Lung (tissue), 12 donors: ENCODE results near the gene FAM13B. TPM values are rescaled to one million over a fixed set of nuclear protein-coding genes. Genes with fewer than 3 reads are reported as not detected.

Experiments
- ATAC-seq: fragments of 200-7000 bp; cut with Tn5 transposase; one replicate; pipeline ENCODE4 v1.9.1; 2020; ENCODE audit warnings: moderate number of reproducible peaks; ENCODE audit not compliant: insufficient read depth, low FRiP score
- DNase-seq, 3 donors: peaks; one replicate each; pipeline ENCODE4 v3.0.0-alpha.2; 2013 to 2017
- H3K27ac ChIP-seq, 2 donors: one replicate each; pipeline ENCODE4 v1.5.1; 2013; ENCODE audit warnings: mild to moderate bottlenecking in 2 of 2, moderate library complexity in 2 of 2, control low read depth in 1 of 2, inconsistent platforms in 1 of 2, low read depth in 1 of 2, low read length in 1 of 2
- H3K27me3 ChIP-seq, 3 donors: one replicate each; pipeline ENCODE4 v1.5.1; 2013; ENCODE audit warnings: low read length in 2 of 3; ENCODE audit not compliant: control insufficient read depth in 3 of 3, insufficient read depth in 3 of 3
- H3K36me3 ChIP-seq, 4 donors: one replicate each; pipeline ENCODE4 v1.5.1; 2013; ENCODE audit warnings: low read length in 4 of 4, mild to moderate bottlenecking in 1 of 4, moderate library complexity in 1 of 4; ENCODE audit not compliant: control insufficient read depth in 4 of 4, insufficient read depth in 4 of 4
- H3K4me1 ChIP-seq, 5 donors: one replicate each; pipeline ENCODE4 v1.5.1; 2013; ENCODE audit warnings: low read length in 5 of 5, mild to moderate bottlenecking in 2 of 5, moderate library complexity in 1 of 5; ENCODE audit not compliant: control insufficient read depth in 5 of 5, insufficient read depth in 5 of 5
- H3K4me3 ChIP-seq: one replicate; pipeline ENCODE4 v1.5.1; 2013; ENCODE audit warnings: mild to moderate bottlenecking, control low read depth, moderate library complexity
- H3K9ac ChIP-seq, 2 donors: one replicate each; pipeline ENCODE4 v1.5.1; 2013; ENCODE audit warnings: low read length in 2 of 2, control low read depth in 1 of 2; ENCODE audit not compliant: insufficient read depth in 1 of 2
- H3K9me3 ChIP-seq, 4 donors: one replicate each; pipeline ENCODE4 v1.5.1; 2013; ENCODE audit warnings: low read length in 3 of 4, mild to moderate bottlenecking in 1 of 4, moderate library complexity in 1 of 4; ENCODE audit not compliant: control insufficient read depth in 4 of 4, insufficient read depth in 3 of 4
- WGBS, 2 donors: extraction: QIAGEN DNeasy Blood & Tissue Kit; methylation state at CpG; one replicate each; pipeline ENCODE4 v1.1.7; 2013; 5-methylcytosine and 5-hydroxymethylcytosine counted together
- polyA plus RNA-seq, 2 donors: library from polyadenylated mRNA; stranded (reverse); fragments of 200-250 nt; gene quantifications; one replicate each; pipeline ENCODE4 v1.2.1, GENCODE V29; 2013
- total RNA-seq, 2 donors: library from RNA; depleted of rRNA in 1 of 2; stranded (reverse); fragments of >200 nt in 1 of 2; gene quantifications; one replicate each; pipeline ENCODE4 v1.2.1, GENCODE V29; 2014 to 2021
- TF ChIP-seq, protein P1 (sequence below): IDR thresholded peaks from 2 replicates; pipeline ENCODE4 v1.5.1; 2012; ENCODE audit warnings: mild to moderate bottlenecking; ENCODE audit errors: control extremely low read depth, extremely low read depth
- donor health status: control.
- donor health status: control.
- donor health status: Bipolar disorder and iron deficiency.
- donor health status: healthy.
- donor health status: DM: yes; HTN: yes; CAD: no.

Gene FAM13B
- total and polyA plus RNA-seq, 4 donors: 7.6 to 63.6 (median 23.4) TPM

DNA sequence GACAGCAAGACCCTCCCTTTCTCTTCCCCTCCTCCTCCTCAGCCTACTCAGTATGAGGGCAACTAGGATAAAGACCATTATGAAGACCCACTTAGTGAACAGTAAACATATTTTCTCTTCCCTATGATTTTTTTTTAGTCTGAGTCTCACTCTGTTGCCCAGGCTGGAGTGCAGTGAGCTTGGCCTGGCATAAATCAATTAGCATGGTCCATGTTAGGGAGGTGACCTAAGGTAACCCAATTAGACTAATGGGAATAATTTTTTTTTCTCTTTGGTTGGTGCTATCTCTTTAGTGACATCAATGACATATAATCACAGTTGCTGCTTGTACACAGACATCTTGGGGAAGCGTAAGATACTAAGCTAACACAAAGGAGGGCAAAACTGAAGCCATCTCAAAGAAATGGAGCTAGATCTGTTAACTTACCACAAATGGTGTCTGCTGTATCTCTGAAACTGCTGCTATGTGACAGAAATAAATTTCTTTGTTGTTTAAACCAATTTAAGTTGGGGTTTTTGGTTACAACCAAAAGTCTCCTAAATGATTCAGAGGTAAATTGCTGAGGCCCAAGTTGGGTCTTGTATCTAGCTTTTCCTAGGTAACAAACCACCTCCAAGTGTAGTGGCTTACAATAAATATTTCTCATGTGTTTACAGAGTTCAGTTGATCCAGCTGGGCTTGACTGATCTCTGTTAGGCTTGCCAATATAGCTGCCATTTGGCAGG lies 130.3 kb downstream of the FAM13B start:
- peaks cover 0 to 4% (median 0%) of the 10 kb centered on the region in 5 donors for H3K4me1 ChIP-seq
- H3K9ac ChIP-seq: no peak overlapping the region
- H3K27me3 ChIP-seq: no peaks in the 10 kb centered on the region
- H3K4me3 ChIP-seq: no peak overlapping the region
- H3K9me3 ChIP-seq: no peaks in the 10 kb centered on the region
- ATAC-seq (no peak), DNase-seq (no peak)
- TF ChIP-seq, protein P1, sequence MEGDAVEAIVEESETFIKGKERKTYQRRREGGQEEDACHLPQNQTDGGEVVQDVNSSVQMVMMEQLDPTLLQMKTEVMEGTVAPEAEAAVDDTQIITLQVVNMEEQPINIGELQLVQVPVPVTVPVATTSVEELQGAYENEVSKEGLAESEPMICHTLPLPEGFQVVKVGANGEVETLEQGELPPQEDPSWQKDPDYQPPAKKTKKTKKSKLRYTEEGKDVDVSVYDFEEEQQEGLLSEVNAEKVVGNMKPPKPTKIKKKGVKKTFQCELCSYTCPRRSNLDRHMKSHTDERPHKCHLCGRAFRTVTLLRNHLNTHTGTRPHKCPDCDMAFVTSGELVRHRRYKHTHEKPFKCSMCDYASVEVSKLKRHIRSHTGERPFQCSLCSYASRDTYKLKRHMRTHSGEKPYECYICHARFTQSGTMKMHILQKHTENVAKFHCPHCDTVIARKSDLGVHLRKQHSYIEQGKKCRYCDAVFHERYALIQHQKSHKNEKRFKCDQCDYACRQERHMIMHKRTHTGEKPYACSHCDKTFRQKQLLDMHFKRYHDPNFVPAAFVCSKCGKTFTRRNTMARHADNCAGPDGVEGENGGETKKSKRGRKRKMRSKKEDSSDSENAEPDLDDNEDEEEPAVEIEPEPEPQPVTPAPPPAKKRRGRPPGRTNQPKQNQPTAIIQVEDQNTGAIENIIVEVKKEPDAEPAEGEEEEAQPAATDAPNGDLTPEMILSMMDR: no peak
- no peak overlapping the region for H3K27ac ChIP-seq
- WGBS, 2 donors: 100% methylated on average over 1 of the region's 1 CpG
- no peaks in the 10 kb centered on the region for H3K36me3 ChIP-seq

DNA sequence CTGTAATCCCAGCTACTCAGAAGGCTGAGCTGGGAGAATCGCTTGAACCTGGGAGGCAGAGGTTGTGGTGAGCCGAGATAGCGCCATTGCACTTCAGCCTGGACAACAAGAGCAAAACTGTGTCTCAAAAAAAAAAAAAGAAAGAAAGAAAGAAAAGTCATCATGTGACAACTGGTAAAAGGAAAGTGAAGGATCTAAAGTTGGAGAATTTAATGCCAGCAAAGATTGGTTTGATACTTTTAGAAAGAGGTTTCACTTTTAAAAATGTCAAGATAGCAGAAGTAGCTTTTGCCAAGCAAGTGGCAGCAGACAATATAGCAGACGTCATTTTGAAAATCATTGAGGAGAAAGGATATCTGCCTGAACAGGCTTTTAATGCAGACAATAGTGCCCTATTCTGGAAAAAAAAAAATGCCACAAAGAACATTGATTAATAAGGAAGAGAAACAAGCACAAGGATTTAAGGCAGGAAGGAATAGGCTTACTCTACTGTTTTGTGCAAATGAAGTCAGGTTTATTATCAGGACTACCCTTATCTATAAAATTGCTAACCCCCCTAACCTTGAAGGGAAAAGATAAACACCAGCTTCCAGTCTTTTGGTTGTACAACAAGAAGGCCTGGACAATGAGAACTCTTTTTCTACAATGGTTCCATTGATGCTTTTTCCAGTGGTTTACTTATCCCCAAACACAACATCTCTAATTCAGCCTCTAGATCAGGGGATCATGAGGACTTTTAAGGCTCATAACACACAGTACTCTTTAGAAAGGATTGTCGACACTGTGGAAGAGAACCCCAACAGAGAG lies 131.7 kb downstream of the FAM13B start:
- no peak overlapping the region for H3K4me3 ChIP-seq
- no peaks in the 10 kb centered on the region for H3K27me3 ChIP-seq
- no peak for ATAC-seq
- 68 to 77% methylated on average over 5 of the region's 5 CpGs for WGBS, 2 donors
- H3K27ac ChIP-seq: no peak overlapping the region
- H3K9me3 ChIP-seq: no peaks in the 10 kb centered on the region
- H3K4me1 ChIP-seq: peaks cover 0 to 4% (median 0%) of the 10 kb centered on the region in 5 donors
- DNase-seq: no peak
- H3K36me3 ChIP-seq: no peaks in the 10 kb centered on the region
- TF ChIP-seq, protein P1: no peak
- no peak overlapping the region for H3K9ac ChIP-seq

DNA sequence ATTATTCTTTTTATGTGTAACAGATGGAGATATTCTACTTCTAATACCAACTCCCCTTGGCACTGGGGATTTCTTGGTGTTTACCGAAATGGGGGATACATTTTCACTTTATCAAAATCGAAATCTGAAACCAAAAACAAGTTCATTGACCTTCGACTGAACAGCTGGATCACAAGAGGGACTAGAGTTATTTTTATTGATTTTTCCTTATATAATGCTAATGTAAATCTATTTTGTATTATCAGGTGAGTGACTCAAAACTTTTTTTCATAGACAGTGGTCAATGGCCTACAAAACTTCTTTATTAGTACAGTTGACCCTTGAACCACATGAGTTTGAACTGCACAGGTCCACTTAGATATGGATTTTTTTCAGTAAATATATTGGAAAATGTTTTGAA lies 133.4 kb downstream of the FAM13B start:
- Histone ChIP-seq H3K27me3 (no peaks in the 10 kb centered on the region), H3K9me3 (no peaks in the 10 kb centered on the region), H3K36me3 (no peaks in the 10 kb centered on the region), H3K4me3 (no peak overlapping the region), H3K27ac (no peak overlapping the region), H3K9ac (no peak overlapping the region), H3K4me1 (peaks cover 0 to 4% (median 0%) of the 10 kb centered on the region in 5 donors)
- WGBS, 2 donors: 96% methylated on average over 3 of the region's 3 CpGs
- no peak for DNase-seq
- TF ChIP-seq, protein P1: no peak
- ATAC-seq: no peak
